ENCODE results near the gene ARID4A.
"Not testable (repeated sequence)": the region's sequence is repeated elsewhere in the genome, so short reads cannot be mapped to it uniquely, and the experiment has no call there.

ARID4A gene, protein sequence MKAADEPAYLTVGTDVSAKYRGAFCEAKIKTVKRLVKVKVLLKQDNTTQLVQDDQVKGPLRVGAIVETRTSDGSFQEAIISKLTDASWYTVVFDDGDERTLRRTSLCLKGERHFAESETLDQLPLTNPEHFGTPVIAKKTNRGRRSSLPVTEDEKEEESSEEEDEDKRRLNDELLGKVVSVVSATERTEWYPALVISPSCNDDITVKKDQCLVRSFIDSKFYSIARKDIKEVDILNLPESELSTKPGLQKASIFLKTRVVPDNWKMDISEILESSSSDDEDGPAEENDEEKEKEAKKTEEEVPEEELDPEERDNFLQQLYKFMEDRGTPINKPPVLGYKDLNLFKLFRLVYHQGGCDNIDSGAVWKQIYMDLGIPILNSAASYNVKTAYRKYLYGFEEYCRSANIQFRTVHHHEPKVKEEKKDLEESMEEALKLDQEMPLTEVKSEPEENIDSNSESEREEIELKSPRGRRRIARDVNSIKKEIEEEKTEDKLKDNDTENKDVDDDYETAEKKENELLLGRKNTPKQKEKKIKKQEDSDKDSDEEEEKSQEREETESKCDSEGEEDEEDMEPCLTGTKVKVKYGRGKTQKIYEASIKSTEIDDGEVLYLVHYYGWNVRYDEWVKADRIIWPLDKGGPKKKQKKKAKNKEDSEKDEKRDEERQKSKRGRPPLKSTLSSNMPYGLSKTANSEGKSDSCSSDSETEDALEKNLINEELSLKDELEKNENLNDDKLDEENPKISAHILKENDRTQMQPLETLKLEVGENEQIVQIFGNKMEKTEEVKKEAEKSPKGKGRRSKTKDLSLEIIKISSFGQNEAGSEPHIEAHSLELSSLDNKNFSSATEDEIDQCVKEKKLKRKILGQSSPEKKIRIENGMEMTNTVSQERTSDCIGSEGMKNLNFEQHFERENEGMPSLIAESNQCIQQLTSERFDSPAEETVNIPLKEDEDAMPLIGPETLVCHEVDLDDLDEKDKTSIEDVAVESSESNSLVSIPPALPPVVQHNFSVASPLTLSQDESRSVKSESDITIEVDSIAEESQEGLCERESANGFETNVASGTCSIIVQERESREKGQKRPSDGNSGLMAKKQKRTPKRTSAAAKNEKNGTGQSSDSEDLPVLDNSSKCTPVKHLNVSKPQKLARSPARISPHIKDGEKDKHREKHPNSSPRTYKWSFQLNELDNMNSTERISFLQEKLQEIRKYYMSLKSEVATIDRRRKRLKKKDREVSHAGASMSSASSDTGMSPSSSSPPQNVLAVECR

DNA sequence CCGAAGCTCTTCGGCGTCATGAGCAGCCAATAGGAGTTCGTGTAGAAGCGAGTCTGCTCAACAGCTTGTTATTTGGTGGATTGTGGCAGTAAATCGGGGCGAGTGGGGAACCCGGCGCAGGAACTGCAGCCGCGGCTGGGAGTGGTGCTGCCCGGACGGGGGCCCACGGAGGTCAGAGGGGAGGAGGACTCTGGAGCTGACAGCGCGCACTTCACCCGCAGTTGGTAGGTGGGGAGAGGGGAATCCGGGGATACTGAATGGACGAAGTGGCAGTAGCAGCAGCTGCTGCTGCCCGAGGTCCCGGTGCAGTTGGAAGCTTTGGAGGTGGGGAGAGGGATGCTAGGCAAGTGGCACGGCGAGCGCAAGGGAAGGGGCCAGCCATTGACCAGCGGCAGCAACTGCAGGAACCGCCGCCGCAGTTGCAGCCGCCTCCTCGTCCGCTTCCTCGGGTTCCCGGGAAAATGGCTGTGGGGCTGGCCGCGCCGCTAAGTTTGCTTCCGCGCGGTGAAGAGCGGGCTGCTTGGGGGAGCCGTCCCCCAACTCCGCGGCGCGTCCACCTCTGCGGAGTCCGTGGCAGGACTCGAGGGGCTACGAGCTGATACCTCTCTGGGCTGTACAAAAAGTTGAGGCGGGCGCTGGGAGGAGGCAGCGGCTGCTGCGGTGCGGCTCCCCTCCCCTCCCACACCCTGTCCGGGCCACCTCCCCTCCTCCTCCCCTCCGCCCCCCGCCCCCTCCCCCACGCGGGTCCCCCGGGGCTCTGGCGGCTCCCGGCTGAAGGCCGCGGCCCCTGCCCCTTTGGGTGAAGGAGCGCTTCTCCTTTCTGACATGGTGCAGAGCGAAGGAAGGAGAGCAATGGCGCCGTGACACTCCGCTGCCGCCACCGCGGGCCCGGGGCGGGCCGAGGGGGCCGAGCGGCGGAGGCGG lies at the start of gene ARID4A:
Gene ARID4A (plus strand): TSS at position 79 of the 924 bp plus-strand sequence. CDS start 1,300 bp downstream, outside the sequence.
- peak; percentile 44 for DNase-seq

DNA sequence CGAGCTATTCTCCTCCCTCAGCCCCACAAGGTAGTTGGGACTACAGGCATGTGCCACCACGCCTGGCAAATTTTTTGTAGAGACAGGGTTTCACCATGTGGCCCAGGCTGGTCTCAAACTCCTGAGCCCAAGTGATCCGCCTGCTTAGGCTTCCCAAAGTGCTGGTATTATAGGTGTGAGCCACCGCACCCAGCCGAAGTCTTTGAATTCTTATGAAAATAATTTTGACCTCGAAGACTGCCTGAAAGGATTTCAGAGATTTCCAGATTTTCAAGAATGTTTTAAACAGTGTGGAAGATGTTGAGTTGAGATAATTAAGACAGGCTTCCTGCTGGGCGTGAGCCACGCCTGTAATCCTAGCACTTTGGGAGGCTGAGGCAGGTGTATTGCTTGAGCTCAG lies 48.7 kb upstream of the ARID4A start:
- DNase-seq, result no peak

DNA sequence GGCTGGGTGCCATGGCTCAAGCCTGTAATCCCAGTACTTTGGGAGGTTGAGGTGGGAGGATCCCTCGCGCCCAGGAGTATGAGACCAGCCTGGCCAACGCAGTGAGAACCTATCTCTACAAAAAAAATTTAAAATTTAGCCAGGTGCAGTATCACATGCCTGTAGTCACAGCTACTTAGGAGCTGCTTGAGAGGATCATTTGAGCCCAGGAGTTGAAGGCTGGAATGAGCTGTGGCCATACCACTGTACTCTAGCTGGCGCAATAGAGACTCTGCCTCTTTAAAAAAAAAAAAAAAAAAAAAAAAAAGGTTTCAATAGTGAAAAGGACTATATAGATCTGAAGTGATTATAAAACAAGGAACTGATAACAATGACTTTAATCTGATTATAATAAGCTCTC lies 40.2 kb upstream of the ARID4A start:
- no peak for DNase-seq

DNA sequence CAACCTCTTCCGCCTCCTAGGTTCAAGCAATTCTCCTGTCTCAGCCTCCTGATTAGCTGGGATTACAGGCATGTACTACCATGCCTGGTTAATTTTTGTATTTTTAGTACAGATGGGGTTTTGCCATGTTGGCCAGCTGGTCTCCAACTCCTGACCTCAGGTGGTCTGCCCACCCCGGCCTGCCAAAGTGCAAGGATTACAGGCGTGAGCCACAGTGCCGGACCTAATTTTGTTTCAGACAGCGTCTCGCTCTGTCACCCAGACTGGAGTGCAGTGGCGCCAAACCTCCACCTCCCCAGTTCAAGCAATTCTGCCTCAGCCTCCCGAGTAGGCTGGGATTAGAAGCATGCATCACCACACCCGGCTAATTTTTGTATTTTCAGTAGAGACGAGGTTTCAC lies 36.4 kb upstream of the ARID4A start:
- not testable (repeated sequence) for DNase-seq

DNA sequence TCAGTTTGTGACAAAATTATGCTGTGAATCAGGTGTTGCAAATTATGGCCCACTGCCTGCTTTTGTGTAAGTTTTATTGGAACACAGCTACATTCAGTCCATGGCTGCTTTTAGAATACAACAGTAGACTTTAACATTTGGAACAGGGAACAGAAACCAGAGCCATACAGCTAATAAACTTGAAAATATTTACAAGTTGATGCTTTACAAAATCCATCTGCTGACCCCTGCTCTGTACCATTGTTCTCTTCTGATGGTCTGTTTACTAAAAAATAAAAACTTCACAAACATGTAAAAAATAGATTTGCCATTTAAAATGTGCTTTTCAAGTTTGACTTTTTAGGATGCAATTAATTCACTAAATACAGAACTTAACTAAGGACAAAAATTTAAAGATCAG lies 33.0 kb upstream of the ARID4A start:
- DNase-seq, result no peak

DNA sequence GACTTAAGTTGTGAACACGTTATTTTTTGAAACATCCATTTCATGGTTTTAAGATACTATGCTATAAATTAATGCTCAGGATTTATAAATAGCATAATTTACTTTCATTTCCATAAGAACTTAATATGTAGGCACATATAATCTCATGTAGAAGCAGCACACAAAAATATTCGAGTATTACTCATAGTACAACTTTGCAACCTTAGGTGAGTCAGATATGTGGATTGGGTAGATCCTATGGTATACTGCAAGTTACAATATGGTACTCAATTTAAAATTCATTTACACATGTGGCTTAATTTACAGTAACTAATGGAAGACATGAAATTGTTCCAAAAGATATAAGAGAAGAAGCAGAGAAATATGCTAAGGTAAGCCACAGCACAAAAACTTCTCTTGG lies 27.7 kb upstream of the ARID4A start:
- no peak for DNase-seq

DNA sequence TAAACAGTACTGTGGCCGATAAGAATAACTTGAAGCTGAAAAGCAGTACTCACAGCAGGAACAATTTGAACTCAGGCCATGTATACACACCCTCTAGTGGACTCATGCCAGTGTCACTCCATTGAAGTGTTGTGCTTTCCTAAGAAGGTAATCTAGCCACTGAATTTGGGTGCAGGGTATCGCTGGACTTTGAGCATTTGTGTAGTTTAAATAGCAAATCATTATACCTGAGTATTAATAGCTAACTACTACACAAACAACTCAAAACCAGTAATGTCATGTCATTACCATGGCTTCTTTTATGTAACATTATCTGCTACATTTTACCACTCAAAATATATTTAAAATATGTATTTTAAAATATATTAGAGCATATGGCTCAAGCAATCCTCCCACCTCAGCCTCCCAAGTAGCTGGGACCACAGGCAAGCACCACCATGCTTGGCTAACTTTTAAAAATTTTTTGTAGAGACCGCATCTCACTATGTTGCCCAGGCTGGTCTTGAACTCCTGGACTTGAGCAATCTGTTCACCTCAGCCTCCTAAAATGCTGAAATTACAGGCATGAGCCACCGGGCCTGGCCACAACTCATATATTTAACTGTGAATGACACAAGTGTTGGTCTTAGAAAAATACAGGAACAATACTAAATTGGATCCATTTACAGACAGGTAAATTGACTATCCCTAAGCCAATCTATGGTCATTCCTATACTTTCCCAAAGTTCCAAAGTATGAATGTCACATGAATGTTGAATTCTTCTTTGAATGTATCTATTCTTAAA lies 25.6 kb upstream of the ARID4A start:
- DNase-seq, result no peak

DNA sequence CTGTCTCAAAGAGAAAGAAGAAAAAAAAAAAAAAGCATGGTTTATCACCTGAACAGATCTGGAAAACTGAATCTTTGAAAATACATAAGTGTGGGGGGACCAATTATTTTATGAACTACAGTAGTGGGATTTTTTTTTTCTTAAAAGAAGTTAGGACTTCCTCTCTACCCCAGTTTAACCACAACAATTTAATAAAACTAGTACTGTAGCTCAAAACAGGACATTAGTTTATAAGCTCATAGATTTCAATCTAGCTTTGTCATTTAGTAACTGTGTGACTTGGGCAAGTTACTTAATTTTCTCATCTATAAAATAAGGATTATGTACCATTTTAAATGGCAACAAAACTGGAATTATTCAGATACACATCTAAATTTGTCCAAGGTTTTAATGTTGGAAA lies 23.5 kb upstream of the ARID4A start:
- no peak for DNase-seq

DNA sequence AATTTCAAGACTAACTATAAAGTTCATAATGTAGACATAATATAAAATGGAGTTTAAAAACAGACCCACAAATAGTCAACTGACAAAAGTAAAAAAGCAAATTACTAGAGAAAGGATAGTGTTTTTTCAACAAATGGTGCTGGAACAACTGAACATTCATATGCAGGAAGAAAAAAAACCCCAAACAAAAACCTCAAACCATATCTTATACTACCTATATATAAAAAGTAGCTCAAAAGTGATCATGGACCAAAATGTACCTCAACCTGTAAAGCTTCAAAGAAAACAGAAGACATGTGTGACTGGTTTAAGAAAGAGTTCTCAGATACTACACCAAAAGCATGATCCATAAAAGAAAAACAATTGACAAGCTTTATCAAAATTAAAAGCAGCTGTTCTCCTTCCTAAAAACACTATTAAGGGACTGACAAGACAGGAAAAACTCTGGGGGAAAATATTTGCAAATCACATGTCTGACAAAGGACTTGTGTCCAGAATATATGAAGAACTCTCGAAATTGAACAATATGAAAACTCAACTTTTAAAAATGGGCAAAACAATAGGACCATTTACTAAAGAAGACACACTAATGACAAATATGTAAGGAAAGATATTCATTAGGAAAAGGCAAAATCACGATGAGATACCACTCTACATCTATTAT lies 22.7 kb upstream of the ARID4A start:
- DNase-seq, result no peak

DNA sequence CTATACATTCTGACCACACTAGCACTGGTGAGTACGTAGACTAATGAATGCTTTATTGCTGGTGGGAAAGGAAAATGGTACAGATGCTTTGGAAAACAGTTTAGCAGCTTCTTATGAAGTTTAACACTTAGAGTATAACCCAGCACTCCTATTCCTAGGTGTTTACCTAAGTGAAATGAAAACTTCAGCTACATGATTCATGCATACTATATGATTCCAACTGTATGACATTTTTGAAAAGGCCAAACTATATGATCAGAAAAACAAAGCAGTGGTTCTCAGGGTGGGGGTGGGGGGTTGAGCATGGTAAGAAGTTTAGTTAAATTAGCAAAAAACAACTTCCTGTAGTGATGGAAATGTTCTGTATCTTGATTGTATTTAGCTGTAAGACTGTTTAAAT lies 22.1 kb upstream of the ARID4A start:
- DNase-seq, result no peak

DNA sequence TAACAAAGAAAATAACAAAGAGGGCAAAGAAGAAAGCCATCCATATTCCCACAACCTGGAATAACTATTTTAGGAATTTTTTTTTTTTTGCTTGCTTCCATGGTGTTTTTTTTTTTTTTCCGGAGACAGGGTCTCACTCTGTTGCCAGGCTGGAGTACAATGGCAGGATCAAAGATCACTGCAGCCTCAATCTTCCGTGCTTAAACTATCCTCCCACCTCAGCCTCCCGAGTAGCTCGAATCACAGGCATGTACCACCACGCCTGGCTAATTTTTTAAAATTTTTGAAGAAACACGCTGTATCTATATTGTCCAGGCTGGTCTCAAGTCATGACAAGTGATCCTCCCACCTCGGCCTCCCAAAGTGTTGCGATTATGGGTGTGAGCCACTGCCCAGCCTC lies 20.2 kb upstream of the ARID4A start:
- DNase-seq, result no peak

DNA sequence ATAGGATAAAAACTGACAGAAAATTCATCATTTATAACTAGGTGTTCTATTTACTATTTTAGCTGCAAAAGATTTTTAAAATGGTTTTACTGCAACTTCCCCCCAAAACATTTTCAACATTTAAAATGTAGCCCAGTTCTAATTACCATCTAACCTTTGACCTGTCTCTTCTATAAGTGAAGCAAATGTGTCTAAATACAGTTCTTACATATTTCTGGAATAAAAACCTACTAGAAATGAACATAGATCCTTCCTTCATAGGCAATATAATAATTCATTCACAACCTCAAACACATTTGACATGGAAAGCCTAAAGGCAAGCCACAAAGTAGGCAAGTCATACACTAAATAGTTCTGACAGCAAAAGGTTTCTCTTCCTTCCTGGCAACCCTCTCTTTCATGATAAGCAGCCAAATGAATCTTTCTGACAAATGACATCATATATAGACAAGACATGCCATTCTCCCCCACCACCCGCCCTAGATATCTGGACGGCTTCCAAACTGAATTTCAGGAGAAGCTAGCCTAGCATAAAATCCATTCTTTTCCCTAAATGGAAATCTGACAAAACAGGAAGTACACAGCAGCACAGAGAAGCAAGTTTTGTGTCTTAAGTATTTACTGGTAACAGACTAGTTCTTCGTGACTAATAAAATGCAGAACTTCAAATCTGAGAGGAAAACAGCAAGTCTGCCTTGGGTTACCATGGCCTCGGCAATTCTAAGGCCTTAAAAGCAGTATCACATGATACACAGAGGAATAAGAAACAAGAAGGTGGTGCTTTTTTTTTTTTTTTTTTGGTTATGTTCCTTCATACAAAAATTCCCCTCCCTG lies 17.2 kb upstream of the ARID4A start:
- DNase-seq, result no peak

DNA sequence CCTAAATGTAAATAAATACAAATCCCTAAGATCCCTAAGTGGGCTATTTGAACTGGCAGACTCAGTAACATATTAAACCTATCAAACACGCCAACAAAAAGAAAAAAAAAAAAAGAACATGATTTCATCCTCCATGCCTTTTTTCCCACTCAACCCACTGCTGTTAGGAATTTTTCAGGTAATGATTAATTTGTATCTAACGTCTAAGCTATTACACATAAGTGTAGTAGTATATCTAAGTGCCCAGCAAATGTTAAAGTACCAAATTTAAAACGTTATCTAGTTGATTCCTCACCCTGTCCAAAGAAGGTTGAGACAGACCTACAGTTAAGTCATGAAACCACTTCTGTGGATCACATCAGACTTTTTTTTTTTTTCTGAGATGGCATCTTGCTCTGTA lies 16.4 kb upstream of the ARID4A start:
- DNase-seq, result no peak

DNA sequence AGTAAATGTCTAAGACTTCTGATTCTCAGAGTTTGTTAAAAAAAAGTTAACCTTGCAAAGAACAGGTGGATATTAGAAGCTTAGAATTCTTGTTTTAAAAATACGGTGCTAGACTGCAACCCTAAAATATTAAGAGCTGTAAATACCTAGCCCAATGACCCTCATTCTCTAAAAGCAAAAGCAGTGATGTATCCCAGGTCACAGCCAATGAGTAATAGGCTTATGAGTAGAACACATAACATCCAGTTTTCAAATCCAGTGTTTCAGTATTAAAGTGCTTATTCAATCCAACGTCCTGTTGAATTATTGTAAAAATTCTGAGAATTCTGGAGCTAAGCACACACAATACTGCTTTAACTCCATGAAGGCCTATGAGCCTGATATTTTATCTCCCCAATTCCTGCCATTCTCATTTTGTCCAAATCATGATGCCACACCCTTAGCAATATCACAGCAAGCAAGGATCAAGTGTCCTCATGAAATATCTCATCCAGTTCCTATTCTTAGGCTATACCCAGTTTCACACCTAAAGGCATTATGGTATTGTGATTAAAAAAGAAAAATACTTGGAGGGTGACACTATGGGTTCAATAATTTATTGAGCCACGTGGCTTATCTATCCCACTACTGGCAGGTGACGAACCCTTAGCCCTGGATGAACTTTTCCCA lies 15.3 kb upstream of the ARID4A start:
- DNase-seq, result no peak

DNA sequence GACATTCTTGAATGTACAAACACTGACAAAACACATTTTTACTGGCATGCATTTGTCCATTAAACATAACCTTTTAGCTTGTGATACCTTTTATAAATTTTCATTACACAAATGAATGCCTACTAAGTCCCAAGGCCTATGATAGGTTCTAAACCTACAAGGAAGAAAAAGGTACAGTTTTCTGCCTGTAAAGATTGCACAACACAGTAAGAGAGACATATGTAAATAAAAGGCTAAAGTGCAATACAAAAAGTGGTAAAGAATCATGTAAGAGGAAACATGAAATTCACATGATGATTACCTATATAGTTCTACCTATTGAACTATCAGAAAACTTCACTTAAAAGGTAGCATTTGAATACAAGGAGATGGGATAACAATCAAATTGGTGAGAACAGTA lies 14.6 kb upstream of the ARID4A start:
- DNase-seq, result no peak

DNA sequence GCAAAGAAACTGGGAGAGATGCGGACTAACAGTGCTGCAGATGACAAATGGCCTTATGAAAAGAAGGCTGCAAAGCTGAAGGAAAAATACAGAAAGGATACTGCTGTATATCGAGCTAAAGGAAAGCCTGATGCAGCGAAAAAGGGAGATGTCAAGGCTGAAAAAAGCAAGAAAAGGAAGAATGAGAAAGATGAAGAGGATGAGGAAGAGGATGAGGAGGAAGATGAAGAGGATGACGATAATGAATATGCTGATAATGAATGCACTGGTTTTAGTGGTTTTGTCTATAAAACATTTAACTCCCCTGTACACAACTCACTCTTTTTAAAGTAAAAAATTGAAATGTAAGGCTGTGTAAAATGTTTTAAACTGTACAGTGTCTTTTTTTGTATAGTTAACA lies 13.2 kb upstream of the ARID4A start:
- DNase-seq, result no peak

DNA sequence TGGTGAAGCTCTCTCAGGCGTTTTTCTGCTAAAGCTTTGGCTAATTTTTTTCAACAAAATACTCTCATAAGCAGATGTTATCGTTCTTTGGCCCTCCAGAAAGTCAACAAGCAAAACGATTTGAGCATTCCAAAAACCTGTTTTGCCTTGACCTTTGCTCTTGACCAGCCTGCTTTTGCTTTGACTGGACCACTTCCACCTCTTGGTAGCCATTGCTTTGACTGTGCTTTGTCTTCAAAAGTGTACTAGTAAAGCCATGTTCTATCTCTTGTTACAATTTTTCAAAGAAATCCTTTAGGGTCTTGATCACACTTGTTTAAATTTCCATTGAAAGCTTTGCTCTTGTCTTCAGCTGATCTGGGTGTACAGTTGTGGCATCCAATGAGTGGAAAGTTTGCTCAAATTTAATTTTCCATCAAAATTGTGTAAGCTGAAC lies 10.7 kb upstream of the ARID4A start:
- DNase-seq, result no peak

DNA sequence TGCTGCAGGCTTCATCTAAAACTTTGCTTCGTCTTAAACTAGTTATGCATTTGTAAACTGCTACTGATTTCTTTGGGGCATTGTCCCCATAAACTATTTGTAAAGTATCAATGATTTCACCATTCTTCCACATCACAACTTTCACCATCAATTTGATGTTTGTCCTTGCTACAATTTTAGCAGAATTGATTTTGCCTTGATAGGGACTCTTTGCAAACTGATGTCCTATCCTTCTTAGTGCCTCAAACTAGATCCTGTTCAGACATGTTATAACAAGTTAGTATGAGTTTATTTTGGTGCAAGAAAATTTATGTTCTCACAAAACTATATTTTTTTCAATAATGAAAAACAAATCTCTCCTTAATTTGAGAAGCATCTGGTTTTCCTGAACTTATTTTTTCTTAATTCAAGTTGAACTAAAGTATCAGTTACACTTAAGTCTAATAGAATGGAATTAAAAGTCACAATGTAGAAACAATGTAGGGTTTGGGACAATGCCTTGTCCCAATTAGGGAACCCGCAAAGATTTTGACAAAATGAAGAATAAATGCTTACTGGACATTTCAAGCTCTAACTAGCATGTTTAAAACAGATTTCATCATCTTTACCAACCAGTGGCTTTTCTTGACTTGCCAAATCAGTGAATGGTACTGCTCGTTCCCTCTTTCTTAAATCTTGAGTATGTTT lies 10.1 kb upstream of the ARID4A start:
- DNase-seq, result no peak

DNA sequence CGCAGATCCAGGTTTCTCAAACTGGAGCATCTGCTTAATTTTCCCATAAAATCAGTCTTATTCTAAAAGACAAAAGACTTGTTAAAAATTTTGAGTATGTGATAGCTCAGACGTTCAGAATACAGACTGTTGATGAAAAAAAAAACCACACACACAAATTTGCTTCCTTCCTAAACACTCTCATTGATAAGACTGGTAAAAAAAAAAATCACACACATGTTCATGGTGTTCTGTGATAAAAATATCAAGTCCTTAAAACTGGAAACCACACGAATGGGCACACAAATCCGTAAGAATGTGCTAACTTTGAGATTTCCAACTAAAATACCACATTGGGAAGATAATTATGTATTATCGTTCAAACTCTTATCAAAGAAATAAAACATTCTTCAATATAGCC lies 6.7 kb upstream of the ARID4A start:
- no peak for DNase-seq
